Mesenchymal stem cell (in vitro differentiated cells and primary cell): ENCODE measurements around the gene LDHD.
A peak's percentile ranks its signal among the peaks of the same experiment; 100 is the strongest.

Experiments
- DNase-seq: peaks from one replicate; pipeline ENCODE4 v3.0.0-alpha.2; 2013
- H2AFZ ChIP-seq: one replicate; pipeline ENCODE4 v1.6.1; 2013; ENCODE audit warnings: low read depth, mild to moderate bottlenecking, control low read depth, inconsistent platforms, low read length, moderate library complexity
- H2AK5ac ChIP-seq: 2 replicates; pipeline ENCODE4 v1.6.1; 2013; ENCODE audit warnings: low read length, moderate library complexity, mild to moderate bottlenecking, inconsistent platforms; ENCODE audit not compliant: severe bottlenecking
- H2BK120ac ChIP-seq: one replicate; pipeline ENCODE4 v1.6.1; 2013; ENCODE audit warnings: low read depth, mild to moderate bottlenecking, inconsistent platforms, low read length, moderate library complexity
- H2BK12ac ChIP-seq, 2 experiments: one replicate each; pipeline ENCODE4 v1.6.1; 2013; ENCODE audit warnings: inconsistent platforms in 2 of 2, low read length in 2 of 2, mild to moderate bottlenecking in 2 of 2, moderate library complexity in 2 of 2, control low read depth in 1 of 2
- H2BK15ac ChIP-seq: one replicate; pipeline ENCODE4 v1.6.1; 2013; ENCODE audit warnings: mild to moderate bottlenecking, low read depth, inconsistent platforms; ENCODE audit not compliant: poor library complexity, severe bottlenecking
- H2BK5ac ChIP-seq: 2 replicates; pipeline ENCODE4 v1.6.1; 2013; ENCODE audit warnings: low read depth, mild to moderate bottlenecking, low read length, control low read depth, inconsistent platforms; ENCODE audit not compliant: poor library complexity, severe bottlenecking
- H3K14ac ChIP-seq, 2 experiments: one replicate each; pipeline ENCODE4 v1.6.1; 2013; ENCODE audit warnings: inconsistent platforms in 2 of 2, low read length in 2 of 2, control low read depth in 1 of 2, mild to moderate bottlenecking in 1 of 2, moderate library complexity in 1 of 2
- H3K18ac ChIP-seq, 2 experiments: one replicate each; pipeline ENCODE4 v1.6.1; 2013; ENCODE audit warnings: inconsistent platforms in 2 of 2, low read length in 2 of 2, control low read depth in 1 of 2, low read depth in 1 of 2, mild to moderate bottlenecking in 1 of 2
- H3K23ac ChIP-seq, 2 experiments: one replicate each; pipeline ENCODE4 v1.6.1; 2013; ENCODE audit warnings: inconsistent platforms in 2 of 2, low read length in 2 of 2, mild to moderate bottlenecking in 2 of 2, moderate library complexity in 2 of 2, control low read depth in 1 of 2
- H3K27ac ChIP-seq: 2 replicates; pipeline ENCODE4 v1.5.1; 2013; ENCODE audit warnings: mild to moderate bottlenecking, moderate library complexity, low read length, control low read depth, inconsistent platforms; ENCODE audit not compliant: poor library complexity, severe bottlenecking
- H3K27me3 ChIP-seq, 2 experiments: 2 replicates each; pipeline versions ENCODE4 v1.6.1 to v1.7.0; 2013; ENCODE audit warnings: low read length in 2 of 2, mild to moderate bottlenecking in 2 of 2, moderate library complexity in 2 of 2, control low read depth in 1 of 2, inconsistent platforms in 1 of 2; ENCODE audit not compliant: control insufficient read depth in 1 of 2, insufficient read depth in 1 of 2
- H3K36me3 ChIP-seq, 2 experiments: 2 replicates each; pipeline versions ENCODE4 v1.6.1 to v1.7.0; 2013; ENCODE audit warnings: low read length in 2 of 2, control low read depth in 1 of 2, inconsistent platforms in 1 of 2, low read depth in 1 of 2, mild to moderate bottlenecking in 1 of 2; ENCODE audit not compliant: insufficient read depth in 2 of 2, control insufficient read depth in 1 of 2
- H3K4ac ChIP-seq, 2 experiments: one replicate each; pipeline ENCODE4 v1.6.1; 2013; ENCODE audit warnings: inconsistent platforms in 2 of 2, low read length in 2 of 2, mild to moderate bottlenecking in 2 of 2, moderate library complexity in 2 of 2, control low read depth in 1 of 2, low read depth in 1 of 2
- H3K4me1 ChIP-seq: 2 replicates; pipeline ENCODE4 v1.6.1; 2013; ENCODE audit warnings: low read depth, low read length, control low read depth; ENCODE audit not compliant: control insufficient read depth, insufficient read depth
- H3K4me2 ChIP-seq: 2 replicates; pipeline ENCODE4 v1.6.1; 2013; ENCODE audit warnings: low read length, mild to moderate bottlenecking, inconsistent platforms; ENCODE audit not compliant: poor library complexity, severe bottlenecking
- H3K4me3 ChIP-seq, 2 experiments: 2 replicates each; pipeline versions ENCODE4 v1.5.1 to v1.7.0; 2013; ENCODE audit warnings: low read length in 2 of 2, mild to moderate bottlenecking in 2 of 2, control low read depth in 1 of 2, low read depth in 1 of 2; ENCODE audit not compliant: insufficient read depth in 1 of 2
- H3K79me1 ChIP-seq: replicated peaks from 2 replicates; pipeline ENCODE4 v1.6.1; 2013; ENCODE audit warnings: mild to moderate bottlenecking, control low read depth, low read length, inconsistent platforms; ENCODE audit not compliant: poor library complexity, severe bottlenecking
- H3K9ac ChIP-seq: 2 replicates; pipeline ENCODE4 v1.7.0; 2013; ENCODE audit warnings: mild to moderate bottlenecking, low read length, moderate library complexity
- H3K9me3 ChIP-seq: 2 replicates; pipeline ENCODE4 v1.7.0; 2013; ENCODE audit warnings: mild to moderate bottlenecking, low read length; ENCODE audit not compliant: control insufficient read depth
- H4K8ac ChIP-seq: one replicate; pipeline ENCODE4 v1.6.1; 2013; ENCODE audit warnings: inconsistent platforms, mild to moderate bottlenecking, low read length, moderate library complexity
- H4K91ac ChIP-seq: one replicate; pipeline ENCODE4 v1.6.1; 2013; ENCODE audit warnings: mild to moderate bottlenecking, low read length, inconsistent platforms
- WGBS: methylation state at CpG from one replicate; pipeline ENCODE4 v1.1.7; 2013; ENCODE audit warnings: mixed read lengths; 5-methylcytosine and 5-hydroxymethylcytosine counted together

The LDHD gene

GRCh38 chr16:75086281-75086680, 30.3 kb downstream of the LDHD start:
- no peak overlapping the region for H2BK5ac ChIP-seq
- H2BK120ac ChIP-seq, result no peak overlapping the region
- no peak overlapping the region for H2AFZ ChIP-seq
- H3K14ac ChIP-seq, result no peak overlapping the region
- H3K9ac ChIP-seq, result no peak overlapping the region
- no peak overlapping the region for H2BK12ac ChIP-seq
- no peak overlapping the region for H4K91ac ChIP-seq
- H3K9me3 ChIP-seq, result no peaks in the 10 kb centered on the region
- DNase-seq, result peak; percentile 39
- no peak overlapping the region for H3K4me3 ChIP-seq
- H3K4me1 ChIP-seq, result peaks cover 13% of the 10 kb centered on the region
- no peak overlapping the region for H4K8ac ChIP-seq
- H3K23ac ChIP-seq, result no peak overlapping the region
- no peak overlapping the region for H3K4ac ChIP-seq
- 89% methylated on average over 1 of the region's 1 CpG for WGBS
- H3K18ac ChIP-seq, result no peak overlapping the region
- peaks cover 50% of the 10 kb centered on the region for H3K79me1 ChIP-seq
- H3K27me3 ChIP-seq, result no peaks in the 10 kb centered on the region
- no peaks in the 10 kb centered on the region for H3K36me3 ChIP-seq
- H2AK5ac ChIP-seq, result no peak overlapping the region
- no peak overlapping the region for H3K4me2 ChIP-seq
- H2BK15ac ChIP-seq, result no peak overlapping the region
- H3K27ac ChIP-seq, result no peak overlapping the region

DNA sequence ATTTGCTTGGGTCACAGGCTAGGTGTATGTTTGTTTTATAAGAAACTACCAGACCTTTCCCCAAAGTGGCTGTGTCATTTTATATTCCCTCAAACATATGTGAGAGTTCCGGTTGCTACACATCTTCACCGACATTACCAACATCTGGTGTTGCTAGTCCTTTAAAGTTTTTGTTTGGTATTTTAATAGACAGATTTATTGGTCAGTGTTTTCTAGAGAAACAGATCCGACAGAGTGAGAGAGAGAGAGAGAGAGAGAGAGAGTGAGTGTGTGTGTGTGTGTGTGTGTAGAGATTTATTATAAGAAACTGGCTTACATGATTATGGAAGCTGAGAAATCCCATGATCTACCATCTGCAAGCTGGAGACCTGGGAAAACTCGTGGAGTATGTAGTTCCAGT, 31.0 kb downstream of the LDHD start:
- Histone ChIP-seq H2AK5ac (no peak overlapping the region), H2BK12ac (no peak overlapping the region), H3K23ac (no peak overlapping the region), H3K27ac (no peak overlapping the region), H3K4me3 (no peak overlapping the region), H3K4me1 (peaks cover 14% of the 10 kb centered on the region), H2BK5ac (no peak overlapping the region), H2BK120ac (no peak overlapping the region), H2AFZ (no peak overlapping the region), H3K79me1 (peaks cover 49% of the 10 kb centered on the region), H3K36me3 (no peaks in the 10 kb centered on the region), H3K14ac (no peak overlapping the region), H4K8ac (no peak overlapping the region), H4K91ac (no peak overlapping the region), H3K4ac (no peak overlapping the region), H3K18ac (peak overlapping the region in 1 of 2 experiments; percentile 29), H3K9ac (no peak overlapping the region), H2BK15ac (no peak overlapping the region), H3K9me3 (no peaks in the 10 kb centered on the region), H3K4me2 (no peak overlapping the region), H3K27me3 (no peaks in the 10 kb centered on the region)
- no peak for DNase-seq
- WGBS, result 73% methylated on average over 4 of the region's 4 CpGs

- 91% methylated on average over 4 of the region's 5 CpGs for WGBS
- H3K79me1 ChIP-seq, result peaks cover 39% of the 10 kb centered on the region
Observed at GRCh38 chr16:75083813-75084212, 32.8 kb downstream of the LDHD start.

DNA sequence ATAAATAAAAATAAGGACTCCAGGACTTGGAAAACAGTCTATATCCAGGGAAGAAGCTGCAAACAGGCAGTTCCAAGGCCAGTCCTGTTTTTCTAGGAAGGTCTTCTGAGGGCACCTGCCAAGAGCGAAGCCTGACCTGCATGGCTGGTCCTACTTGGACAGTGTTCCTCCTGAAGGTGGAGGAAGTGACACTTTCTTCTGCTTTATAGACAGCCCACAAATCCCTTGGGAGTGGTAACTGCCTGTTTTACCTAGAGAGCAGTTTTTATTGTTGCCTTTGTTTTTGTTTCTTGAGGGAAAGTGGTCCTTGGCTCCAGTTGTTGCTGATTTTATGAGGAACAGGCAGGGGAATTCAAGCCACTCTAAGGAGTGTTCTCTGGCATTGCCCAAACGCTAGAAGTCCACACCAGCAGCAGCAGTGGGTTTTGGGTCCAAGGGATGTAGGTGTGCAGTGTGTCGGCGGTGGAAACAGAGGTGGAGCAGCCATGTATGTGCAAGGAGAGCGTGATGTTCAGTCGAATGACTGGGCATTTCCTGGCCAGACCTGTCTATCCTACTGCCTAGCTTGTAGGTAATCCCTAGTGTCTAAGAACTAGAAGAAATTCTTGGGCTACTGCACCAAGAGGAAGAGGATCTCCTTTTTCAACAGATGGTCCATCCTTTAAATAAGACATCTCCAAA, 35.3 kb downstream of the LDHD start:
- no peak overlapping the region for H2BK12ac ChIP-seq
- H3K27me3 ChIP-seq, result no peaks in the 10 kb centered on the region
- no peak overlapping the region for H2BK15ac ChIP-seq
- H3K79me1 ChIP-seq, result peaks cover 39% of the 10 kb centered on the region
- H3K4me3 ChIP-seq, result no peak overlapping the region
- no peaks in the 10 kb centered on the region for H3K9me3 ChIP-seq
- no peak overlapping the region for H2BK5ac ChIP-seq
- H2BK120ac ChIP-seq, result no peak overlapping the region
- H3K4me1 ChIP-seq, result peaks cover 14% of the 10 kb centered on the region
- 95% methylated on average over 6 of the region's 6 CpGs for WGBS
- no peak overlapping the region for H3K27ac ChIP-seq
- H3K36me3 ChIP-seq, result no peaks in the 10 kb centered on the region
- no peak for DNase-seq
- no peak overlapping the region for H3K9ac ChIP-seq
- H3K4ac ChIP-seq, result no peak overlapping the region
- no peak overlapping the region for H3K14ac ChIP-seq
- peak overlapping the region; percentile 23 for H4K91ac ChIP-seq
- no peak overlapping the region for H3K23ac ChIP-seq
- H4K8ac ChIP-seq, result no peak overlapping the region
- no peak overlapping the region for H3K4me2 ChIP-seq
- H2AFZ ChIP-seq, result no peak overlapping the region
- H3K18ac ChIP-seq, result peak overlapping the region in 1 of 2 experiments; percentile 28
- H2AK5ac ChIP-seq, result no peak overlapping the region

More at GRCh38 chr16:75083813-75084212, 32.8 kb downstream of the LDHD start:
- Histone ChIP-seq H3K18ac (no peak overlapping the region), H2AK5ac (no peak overlapping the region), H4K91ac (no peak overlapping the region), H3K4me1 (peaks cover 20% of the 10 kb centered on the region), H3K27ac (no peak overlapping the region), H3K14ac (peak overlapping the region in 1 of 2 experiments; percentile 53), H3K23ac (no peak overlapping the region), H2BK120ac (no peak overlapping the region), H2AFZ (no peak overlapping the region), H3K9ac (no peak overlapping the region), H2BK5ac (no peak overlapping the region), H4K8ac (no peak overlapping the region), H3K36me3 (no peaks in the 10 kb centered on the region), H3K4me3 (no peak overlapping the region), H2BK12ac (no peak overlapping the region), H3K9me3 (no peaks in the 10 kb centered on the region), H3K4me2 (no peak overlapping the region), H3K4ac (no peak overlapping the region), H3K27me3 (no peaks in the 10 kb centered on the region), H2BK15ac (no peak overlapping the region)
- DNase-seq, result no peak
